Loucy (cell line): ENCODE measurements around the gene TARBP1.
"Not testable (repeated sequence)": the region's sequence is repeated elsewhere in the genome, so short reads cannot be mapped to it uniquely, and the experiment has no call there.

Source experiments
- EZH2phosphoT487 ChIP-seq: fragments of 200-600 bp; IDR thresholded peaks from 2 replicates; pipeline ENCODE4 v1.6.1; 2018; ENCODE audit warnings: antibody characterized with exemption, mild to moderate bottlenecking, moderate library complexity, borderline replicate concordance
- TF ChIP-seq, protein P1 (sequence below): fragments of 200-600 bp; sonication (generic); conservative IDR thresholded peaks from 2 replicates; pipeline ENCODE4 v1.5.1; 2014; ENCODE audit warnings: mild to moderate bottlenecking, antibody characterized with exemption, low read length

DNA sequence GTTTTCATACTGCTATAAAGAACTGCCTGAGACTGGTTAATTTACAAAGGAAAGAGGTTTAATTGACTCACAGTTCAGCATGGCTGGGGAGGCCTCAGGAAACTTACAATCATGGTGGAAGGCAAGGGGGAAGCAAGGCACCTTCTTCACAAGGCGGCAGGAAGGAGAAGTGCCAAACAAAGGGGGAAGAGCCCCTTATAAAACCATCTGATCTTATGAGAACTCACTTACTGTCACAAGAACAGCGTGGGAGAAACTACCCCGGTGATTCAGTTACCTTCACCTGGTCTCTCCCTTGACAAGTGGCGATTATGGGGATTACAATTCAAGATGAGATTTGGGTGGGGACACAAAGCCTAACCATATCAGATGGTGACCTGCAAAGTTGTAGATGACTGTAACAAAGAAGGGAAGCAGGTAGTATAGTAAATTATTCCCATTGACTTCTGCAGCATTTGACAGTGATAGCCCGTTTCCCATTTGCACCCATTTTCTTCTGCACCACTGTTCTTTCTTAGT, 99.3 kb downstream of the TARBP1 start:
- TF ChIP-seq, protein P1, sequence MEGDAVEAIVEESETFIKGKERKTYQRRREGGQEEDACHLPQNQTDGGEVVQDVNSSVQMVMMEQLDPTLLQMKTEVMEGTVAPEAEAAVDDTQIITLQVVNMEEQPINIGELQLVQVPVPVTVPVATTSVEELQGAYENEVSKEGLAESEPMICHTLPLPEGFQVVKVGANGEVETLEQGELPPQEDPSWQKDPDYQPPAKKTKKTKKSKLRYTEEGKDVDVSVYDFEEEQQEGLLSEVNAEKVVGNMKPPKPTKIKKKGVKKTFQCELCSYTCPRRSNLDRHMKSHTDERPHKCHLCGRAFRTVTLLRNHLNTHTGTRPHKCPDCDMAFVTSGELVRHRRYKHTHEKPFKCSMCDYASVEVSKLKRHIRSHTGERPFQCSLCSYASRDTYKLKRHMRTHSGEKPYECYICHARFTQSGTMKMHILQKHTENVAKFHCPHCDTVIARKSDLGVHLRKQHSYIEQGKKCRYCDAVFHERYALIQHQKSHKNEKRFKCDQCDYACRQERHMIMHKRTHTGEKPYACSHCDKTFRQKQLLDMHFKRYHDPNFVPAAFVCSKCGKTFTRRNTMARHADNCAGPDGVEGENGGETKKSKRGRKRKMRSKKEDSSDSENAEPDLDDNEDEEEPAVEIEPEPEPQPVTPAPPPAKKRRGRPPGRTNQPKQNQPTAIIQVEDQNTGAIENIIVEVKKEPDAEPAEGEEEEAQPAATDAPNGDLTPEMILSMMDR, result not testable (repeated sequence)
- not testable (repeated sequence) for TF ChIP-seq EZH2phosphoT487
